Measurements from ENCODE around the gene FOXN3.

FOXN3 gene

DNA sequence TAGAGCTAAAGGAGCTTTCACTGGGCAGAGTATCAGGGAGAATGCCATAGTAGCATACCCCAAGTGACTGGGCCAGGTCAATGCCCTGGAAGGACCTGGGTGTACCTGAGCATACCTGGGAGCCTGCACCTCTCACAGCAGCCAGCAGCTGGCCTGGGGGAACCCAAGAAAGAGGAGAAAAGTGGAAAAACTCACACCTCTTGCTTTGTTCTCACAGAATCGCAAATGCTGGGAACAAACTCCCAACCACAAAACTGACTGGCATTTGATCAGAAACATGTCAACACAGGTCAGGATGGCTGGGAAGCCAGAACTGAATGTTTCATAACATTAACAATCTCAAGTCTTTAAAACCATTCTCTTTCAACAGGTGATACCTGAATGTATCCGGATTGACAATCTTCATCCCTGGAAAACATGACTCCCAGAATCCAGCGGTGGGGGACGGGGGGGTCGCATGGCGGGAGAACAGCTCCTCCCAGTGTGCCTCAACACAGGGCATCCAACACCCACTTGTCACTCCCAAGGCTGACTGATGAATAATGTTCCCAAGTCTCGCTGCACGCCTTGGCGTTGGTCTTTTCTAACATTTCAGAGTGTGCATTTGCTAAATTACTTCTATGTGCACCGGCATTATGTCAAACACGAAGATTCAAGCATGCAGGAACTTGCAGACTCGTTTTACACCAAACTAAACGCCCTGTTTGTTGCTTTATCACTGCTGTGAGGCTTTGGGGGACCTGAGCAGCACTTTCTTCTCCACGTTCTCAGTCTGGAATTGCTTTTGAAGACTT lies 7.9 kb downstream of the FOXN3 start:
- DNase-seq (ENCODE audit: low spot score), result no peak

DNA sequence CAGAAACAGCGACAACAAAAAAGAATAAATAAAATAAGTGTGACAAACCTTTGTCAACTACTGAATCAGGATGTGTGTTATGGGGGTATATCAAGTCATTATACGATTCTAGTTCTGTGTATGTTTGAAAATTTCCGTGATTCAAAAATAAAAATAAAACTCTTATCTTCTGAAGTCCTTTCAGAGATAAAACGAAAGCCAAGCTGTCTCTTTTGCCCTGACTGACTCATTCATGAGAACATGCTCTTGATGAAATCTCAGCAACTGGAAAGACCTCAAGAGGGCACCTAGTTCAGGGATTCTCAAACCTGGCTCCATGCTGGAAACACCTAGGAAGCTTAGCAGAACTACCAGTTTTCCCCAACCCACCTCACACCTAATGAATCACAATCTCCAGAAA lies 9.2 kb downstream of the FOXN3 start:
- DNase-seq (ENCODE audit: low spot score), result no peak

DNA sequence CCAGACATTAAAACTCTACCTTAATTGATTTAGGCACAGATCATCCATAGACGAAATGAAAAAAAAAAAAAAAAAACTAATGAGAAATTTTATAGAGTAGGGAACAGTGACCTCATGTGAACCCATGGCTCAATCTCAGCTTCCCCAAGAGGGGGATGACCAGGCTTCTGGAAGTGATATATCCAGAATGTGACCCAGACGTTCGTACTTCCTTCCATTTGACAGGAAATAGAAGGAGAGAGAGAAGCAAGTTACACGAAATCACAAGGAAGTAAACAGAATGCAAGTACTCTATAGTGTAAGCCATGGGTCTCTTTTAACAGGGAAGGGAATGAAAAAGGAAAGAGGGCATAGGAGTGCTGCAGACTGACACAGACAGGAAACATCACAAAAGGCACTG lies 10.1 kb downstream of the FOXN3 start:
- no peak for DNase-seq (ENCODE audit: low spot score)

DNA sequence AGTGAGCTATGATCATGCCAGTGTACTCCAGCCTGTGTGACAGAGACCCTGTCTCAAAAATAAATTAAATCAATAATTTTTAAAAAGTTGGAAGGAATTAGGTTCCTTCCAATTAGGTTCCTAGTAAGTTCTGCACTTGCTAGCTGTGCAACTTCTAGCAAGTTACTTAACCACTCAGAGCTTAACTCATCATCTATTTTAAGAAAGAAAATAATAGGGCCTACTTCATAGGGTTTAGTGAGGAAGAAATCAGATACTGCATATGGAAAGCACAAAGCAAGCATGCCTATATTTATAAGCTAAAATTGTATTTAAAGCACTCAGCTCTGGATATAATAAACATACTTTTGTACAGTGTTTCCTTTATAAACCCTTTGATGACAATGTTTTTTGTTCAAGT lies 10.7 kb downstream of the FOXN3 start:
- no peak for DNase-seq (ENCODE audit: low spot score)

DNA sequence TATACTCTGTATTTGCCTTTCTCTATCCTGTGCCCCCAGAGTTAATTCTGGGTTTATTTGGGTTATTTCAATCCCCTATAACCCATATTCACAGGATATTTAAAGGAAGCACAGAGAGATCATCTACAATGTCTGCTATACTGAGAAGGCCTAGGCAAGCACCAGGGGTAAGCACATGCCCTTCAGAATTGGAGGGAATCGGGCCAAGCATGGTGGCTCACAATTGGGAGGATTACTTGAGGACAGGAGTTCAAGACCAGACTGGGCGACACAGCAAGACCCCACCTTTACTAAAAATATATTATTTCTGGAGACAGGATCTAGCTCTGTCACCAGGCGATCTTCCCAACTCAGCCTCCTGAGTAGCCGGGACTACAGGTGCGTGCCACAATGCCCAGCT lies 11.3 kb downstream of the FOXN3 start:
- DNase-seq (ENCODE audit: low spot score), result no peak

DNA sequence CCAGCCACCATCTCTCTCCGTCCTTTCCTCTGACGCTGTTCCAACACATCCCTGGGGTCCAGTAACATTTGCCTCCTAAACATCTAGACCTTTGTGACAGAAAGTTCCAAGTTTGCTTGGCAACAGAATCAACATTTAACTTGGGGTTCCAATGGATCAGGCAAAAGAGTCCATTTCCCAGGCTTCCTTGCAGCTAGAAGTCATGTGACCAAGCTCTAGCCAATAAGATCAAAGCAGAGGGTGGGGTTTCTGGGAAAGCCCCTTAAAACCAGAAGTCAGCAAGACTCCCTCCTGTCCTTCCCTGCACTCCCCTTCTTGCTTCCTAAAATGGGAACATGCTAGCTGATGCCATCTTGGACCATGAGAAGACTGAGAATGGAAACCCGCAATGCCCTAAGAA lies 14.7 kb downstream of the FOXN3 start:
- DNase-seq (ENCODE audit: low spot score), result no peak

DNA sequence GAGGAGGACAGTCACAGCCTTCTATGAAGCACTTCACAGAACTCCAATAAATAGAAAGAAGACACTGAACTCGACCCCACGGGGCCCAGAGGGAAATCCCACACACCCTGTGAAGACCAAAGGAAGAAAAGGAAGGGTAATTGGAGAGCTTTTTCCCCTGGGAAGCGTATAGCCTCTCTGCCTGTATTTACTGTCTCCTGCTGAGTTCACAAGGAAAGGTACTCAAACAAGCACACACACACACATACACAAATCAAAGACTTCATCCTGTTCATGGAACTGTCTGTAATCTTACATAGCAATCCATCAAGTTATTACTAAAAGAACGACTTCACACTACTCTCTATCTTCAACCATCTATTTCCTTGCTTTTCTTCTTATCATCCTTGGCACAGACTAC lies 15.3 kb downstream of the FOXN3 start:
- no peak for DNase-seq (ENCODE audit: low spot score)

DNA sequence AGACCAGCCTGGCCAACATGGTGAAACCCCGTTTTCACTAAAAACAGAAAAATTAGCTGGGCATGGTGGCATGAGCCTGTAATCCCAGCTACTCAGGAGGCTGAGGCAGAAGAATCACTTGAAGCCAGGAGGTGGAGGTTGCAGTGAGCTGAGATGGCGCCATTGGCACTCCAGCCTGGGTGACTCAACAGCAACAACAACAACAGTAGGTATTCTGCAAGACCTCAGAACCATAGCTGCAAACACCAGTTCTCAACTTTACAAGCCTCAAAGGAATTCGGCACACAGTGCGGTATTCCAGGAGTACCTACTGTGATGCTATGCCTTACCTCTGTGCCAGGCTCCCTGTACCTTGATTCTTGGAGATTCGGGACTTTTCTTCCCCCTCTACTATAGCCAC lies 15.8 kb downstream of the FOXN3 start:
- no peak for DNase-seq (ENCODE audit: low spot score)

DNA sequence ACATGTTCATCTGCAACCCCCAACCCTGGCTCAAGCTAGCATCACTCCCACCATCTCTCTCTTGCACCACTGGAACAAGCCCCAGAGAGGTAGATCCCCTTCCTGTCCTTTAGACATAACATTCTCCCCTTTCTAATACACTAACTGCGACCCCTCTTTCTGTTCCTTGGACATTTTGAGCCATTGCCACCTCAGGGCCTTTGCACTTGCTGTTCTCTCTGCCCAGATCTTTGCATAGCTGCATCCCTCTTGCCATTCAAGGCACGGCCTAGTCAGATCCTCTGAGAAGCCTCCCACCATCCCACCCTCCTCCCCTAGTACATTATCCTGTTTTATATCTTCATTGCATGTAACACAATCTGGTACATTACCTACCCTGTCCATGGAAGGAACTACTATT lies 16.5 kb downstream of the FOXN3 start:
- no peak for DNase-seq (ENCODE audit: low spot score)

DNA sequence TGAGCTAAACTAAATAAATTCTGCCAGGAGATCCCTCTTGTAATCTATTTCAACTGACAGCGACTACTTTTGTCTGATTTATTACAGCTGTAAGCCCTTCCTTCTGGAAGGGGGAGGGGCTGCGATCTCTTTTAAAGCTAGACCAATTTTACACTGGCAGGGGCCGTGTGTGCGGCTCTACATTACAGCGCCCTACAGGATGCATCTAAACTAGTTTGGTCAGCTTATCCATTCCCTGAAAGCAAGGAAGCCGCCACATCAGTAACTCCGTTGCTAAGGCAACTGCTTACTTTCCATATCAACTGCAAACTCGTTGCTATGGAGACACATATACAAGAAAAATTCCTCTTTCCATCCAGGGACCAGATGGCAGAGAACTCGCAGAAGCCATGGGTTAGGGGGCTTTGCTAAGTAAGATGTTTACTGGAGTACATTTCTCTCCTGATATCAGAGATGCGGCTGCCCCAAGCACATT lies 17.4 kb downstream of the FOXN3 start:
- no peak for DNase-seq (ENCODE audit: low spot score)

DNA sequence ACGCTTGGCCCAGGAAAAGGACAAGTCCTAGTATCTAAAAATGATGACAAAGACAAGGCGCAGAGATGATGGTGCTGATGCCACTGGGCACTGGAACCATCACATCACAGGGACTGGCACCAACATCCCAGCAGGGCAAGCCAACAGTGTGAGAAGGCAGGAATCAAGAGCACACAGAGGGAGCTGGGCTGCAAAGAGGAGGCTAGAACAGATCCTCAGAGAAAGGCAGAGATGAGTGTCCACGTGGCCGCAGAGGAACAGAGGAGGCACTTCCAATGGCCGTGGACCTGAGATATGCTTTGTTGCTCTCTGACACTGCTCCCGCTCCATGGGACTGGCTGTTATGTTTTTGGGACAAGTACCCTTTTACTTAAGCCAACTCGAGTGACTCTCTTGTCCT lies 17.9 kb downstream of the FOXN3 start:
- DNase-seq (ENCODE audit: low spot score), result no peak

DNA sequence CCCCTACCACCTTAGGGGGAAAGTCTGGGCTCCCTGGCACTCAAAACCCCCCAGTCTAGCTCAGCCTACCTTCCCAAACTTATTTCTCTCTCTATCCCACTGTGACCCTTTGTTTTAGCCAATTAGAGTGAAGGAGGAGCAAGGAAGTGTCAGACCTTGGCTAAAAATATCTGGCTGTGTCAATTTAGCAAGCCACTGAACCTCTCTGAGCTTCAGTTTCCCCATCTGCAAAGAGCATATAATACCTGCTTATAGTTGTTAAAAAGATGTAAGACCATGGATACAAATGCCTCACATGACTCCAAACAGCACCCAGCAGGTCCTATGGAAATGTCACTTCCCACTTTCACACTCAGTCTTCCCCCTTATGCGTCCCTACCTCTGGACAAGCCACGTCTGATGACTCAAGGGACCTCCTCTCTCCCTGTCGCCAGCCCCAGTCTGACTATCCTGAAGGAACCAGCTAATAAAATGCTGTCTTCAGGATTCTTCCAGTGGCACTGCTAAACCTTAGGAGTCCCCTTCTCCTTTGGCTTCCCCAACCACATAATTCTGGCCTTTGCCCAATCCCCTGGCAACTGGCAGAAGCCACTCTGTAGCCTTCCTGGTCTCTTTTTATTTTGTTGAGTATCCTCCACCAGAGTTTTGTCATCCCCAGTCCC lies 19.3 kb downstream of the FOXN3 start:
- no peak for DNase-seq (ENCODE audit: low spot score)

DNA sequence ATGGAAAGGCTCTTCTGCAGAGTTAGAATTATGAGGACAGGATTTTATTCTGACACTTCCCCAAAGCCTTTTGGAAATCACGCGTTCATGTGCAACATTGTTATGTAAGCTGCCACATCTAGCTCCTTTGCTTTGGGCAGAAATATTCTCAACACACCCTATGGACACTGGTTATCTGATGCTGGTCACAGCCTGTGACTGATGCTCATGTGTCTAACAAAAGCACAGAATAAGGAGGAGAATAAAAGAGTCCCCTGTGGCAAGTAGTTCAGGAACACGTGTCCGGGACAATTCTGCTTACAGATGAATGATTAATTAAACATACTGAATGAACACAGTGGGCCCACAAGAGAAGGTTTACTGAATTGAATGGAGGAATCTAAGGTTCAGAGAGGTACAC lies 22.1 kb downstream of the FOXN3 start:
- DNase-seq (ENCODE audit: low spot score), result no peak

DNA sequence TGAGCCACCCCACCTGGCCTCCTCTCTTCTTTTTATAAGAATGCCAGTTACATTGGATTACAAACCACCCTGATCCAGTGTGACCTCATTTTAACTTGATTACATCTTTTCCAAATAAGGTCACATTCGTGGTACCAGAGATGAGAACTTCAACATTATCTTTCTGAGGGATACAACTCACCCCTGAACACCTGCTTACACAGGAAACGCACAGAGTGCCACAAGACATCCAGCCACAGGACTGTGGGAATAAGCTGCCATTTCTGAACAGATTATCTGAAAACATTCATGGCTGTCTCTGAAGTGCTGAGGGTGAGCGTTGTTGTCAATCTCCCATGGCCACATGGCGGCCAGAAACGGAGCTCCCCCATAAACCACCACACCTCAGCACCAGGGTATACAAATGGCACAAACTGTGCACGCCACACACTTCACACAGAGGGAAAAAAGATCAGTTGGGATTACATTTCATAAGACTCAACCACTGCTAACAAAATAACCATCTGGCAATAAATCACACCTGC lies 23.7 kb downstream of the FOXN3 start:
- DNase-seq (ENCODE audit: low spot score), result no peak

DNA sequence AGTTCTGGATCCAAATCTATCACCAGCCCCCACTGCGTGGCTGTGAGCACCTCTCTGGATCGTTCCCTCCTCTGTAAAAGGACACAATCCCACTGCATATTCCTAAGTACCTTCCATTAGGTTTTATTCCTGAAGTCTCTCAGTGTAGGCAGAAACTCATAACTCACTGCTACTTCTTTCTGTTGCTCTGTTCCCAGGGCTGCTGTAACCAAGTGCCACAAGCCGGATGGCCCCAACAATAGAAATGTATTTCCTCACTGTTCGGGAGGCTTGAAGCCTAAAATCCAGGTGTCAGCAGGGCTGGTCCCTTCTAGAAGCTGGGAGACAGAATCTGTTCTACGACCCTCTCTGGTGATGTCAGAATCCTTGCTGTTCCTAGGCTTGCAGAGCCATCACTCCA lies 24.9 kb downstream of the FOXN3 start:
- no peak for DNase-seq (ENCODE audit: low spot score)

DNA sequence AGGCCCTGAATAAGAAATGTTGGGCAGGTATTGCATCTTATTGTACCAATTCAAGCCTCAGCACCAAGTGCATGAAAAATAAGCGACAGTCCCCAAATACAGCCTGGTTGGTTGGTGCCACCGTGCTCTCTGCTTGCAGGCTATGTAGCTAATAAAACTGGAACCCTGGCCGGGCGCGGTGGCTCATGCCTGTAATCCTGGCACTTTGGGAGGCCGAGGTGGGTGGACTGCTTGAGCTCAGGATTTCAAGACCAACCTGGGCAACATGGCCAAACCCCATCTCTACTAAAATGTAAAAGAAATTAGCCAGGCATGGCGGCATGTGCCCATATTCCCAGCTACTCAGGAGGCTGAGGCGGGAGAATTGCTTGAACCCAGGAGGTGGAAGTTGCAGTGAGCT lies 25.5 kb downstream of the FOXN3 start:
- no peak for DNase-seq (ENCODE audit: low spot score)

DNA sequence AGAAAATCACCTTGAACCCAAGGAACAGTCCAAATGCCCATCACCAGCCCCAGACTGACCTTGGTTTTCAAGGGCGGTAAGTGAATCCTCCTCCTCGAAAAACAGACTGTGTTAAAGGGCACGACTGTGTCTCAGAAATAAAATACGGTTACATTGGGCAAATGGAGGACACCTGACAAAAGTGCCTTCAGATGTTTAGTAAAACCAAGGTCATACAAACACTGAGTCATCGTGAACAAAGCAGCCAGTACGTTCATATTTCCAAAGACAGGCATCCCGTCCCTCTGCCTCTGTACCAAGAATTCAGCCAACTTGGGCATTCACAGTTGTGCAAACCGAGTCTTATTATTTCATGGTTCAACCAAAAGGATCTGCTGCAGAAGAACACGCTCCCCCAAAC lies 25.9 kb downstream of the FOXN3 start:
- no peak for DNase-seq (ENCODE audit: low spot score)

DNA sequence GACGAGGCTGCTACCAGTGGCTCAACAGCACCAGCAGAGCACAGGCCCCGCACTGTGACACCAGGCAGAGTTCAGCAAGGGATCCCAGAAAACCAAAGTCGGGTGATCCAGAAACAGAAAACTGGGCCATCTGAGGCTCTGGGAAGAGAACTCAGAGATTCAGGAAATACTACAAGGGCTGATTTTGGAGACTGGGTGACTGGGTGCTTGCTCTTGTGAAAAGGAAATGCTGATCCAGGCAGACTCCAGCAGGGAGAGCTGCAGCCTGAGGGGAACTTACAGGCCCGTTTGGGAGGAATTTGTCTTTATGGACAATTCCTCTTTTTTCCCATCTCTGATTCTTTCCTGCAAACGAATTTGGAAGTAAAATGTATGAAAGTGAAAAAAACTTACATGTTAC lies 28.2 kb downstream of the FOXN3 start:
- DNase-seq (ENCODE audit: low spot score), result no peak

DNA sequence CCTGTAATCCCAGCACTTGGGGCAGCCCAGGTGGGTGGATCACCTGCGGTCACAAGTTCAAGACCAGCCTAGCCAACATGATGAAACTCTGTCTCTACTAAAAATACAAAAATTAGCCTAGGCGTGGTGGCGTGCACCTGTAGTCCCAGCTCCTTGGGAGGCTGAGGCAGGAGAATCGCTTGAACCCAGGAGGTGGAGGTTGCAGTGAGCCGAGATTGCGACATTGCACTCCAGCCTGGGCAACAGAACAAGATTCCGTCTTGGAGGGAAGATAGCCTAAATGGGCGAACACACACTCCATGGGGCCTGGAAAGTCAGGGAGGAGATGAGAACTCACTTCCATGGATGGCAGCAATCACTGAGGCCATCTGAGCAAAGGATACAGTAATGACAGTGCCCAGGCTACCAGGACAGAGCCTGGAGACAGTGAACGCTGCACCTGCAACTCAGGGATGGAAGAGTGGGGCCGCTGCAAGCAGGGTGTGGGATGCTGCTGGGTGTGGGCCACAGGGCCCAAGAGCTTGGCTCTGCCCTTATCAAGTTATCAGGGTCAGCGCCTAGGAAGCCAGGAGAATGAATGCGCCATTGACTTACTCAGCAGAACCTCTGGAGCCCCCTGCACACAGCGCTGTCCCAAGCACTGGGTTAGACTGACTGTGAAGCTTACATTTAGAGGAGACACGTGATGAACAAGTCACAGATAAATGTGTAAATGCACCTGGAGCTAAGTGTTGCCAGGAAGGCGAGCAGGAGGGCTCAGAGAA lies 28.9 kb downstream of the FOXN3 start:
- DNase-seq (ENCODE audit: low spot score), result no peak

DNA sequence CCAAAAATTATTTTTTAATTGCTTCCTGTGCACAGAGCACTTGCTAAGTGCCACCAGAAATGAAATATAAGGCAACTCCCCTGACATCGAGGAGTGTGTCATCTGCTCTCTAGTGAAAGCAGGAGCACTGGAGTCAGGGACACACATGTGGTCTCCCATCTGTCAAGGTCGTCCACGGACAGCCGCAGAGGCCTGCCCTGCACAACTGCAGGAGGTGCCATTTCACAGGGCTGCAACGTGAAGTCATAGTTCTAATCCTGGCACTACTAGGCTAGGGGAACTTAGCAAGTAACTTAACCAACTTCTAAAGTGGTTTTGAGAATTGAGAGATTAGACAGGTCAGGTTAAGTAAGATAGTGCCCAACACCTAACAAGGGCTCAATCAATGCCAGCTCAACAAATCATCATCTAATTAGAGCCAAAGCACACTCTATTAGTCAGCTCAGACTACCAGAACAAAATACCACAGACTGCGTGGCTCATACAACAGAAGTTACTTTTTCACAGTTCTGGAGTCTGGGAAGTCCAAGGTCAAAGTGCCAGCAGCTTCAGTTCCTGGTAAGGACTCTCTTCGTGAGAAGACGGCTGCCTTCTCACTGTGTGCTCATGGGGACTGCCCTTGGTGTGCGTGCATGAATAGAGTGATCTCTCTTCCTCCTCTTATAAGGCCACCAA lies 30.7 kb downstream of the FOXN3 start:
- DNase-seq (ENCODE audit: low spot score), result no peak

DNA sequence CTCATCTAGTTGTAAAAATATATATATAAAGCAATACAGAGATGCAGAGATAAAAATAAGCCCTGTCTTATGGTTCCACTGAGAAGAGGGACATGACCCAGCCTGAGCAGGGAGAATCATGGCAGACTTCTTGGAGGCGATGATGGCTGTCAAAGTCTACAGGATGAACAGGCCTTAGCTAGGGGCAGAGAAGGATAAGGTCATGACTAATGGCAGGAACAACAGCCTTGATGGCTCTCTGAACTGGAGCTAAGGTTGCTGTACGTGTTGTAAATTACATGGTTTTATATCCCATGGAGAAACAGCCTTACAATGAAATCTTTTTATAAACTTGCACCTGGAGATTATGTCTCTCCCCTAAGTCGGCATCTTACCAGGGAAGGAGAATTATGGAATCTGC lies 32.4 kb downstream of the FOXN3 start:
- no peak for DNase-seq (ENCODE audit: low spot score)

DNA sequence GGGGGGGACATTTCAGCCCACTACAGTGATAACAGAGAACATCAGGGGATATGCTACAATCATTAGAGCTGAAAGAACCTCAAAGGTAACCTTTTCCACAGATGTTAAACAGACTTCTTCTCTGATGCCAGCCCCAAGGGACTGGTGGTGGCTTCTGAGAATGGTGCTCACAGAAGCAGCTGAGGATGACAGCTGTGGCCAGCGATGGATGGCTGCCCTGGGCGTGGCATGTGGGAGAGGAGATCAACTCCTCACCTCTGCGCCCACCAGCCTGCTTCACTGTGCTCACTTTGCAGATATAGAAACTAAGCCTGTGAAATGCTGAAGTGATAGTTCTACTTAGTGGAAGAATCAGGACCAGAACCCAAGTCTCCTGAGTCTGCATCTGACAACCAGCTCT lies 33.0 kb downstream of the FOXN3 start:
- no peak for DNase-seq (ENCODE audit: low spot score)

Measured in CD4-positive, alpha-beta T cell treated with Interleukin-2 at 100 ng/mL for 4 hours (primary cell).